ENCODE data around the gene FAM83C. TPM values are rescaled to one million over a fixed set of nuclear protein-coding genes. Genes with fewer than 3 reads are reported as not detected.

Gene FAM83C
- polyA plus RNA-seq, 3 donors, result not detected

GRCh38 chr20:35295058-35295457 lies 2.8 kb upstream of the FAM83C start:
- Histone ChIP-seq H4K20me1 (ENCODE audit: insufficient read depth, low read length) (no peaks in the 10 kb centered on the region), H3K4me1 (ENCODE audit: control insufficient read depth in 1 of 2, insufficient read depth in 2 of 2, low read length in 2 of 2) (no peaks in the 10 kb centered on the region), H3K9ac (ENCODE audit: insufficient read depth, low read length, poor library complexity, severe bottlenecking) (no peak overlapping the region), H3K27me3 (ENCODE audit: control insufficient read depth in 2 of 2, insufficient read depth in 2 of 2, low read length in 2 of 2) (no peaks in the 10 kb centered on the region), H3K4me2 (replicated peaks; ENCODE audit: extremely low read depth, low read length, poor library complexity, severe bottlenecking) (no peak overlapping the region), H3K36me3 (replicated peaks in 1 of 2; ENCODE audit: control insufficient read depth in 1 of 2, insufficient read depth in 2 of 2, low read length in 2 of 2) (no peaks in the 10 kb centered on the region), H3K9me3 (replicated peaks in 1 of 2; ENCODE audit: control insufficient read depth in 1 of 2, insufficient read depth in 1 of 2, low read length in 2 of 2) (no peaks in the 10 kb centered on the region), H3K4me3 (replicated peaks in 1 of 3; ENCODE audit: low read depth in 2 of 3, low read length in 3 of 3) (no peak overlapping the region), H3K79me2 (ENCODE audit: insufficient read depth, low read length) (no peaks in the 10 kb centered on the region), H3K27ac (ENCODE audit: low read depth in 1 of 2, low read length in 2 of 2) (no peak overlapping the region), H2AFZ (ENCODE audit: insufficient read depth, low read depth, low read length, poor library complexity, severe bottlenecking) (no peak overlapping the region)
- Mint-ChIP-seq H3K27me3 (ENCODE audit: low read depth in 3 of 3) (peaks cover 4 to 7% (median 5%) of the 10 kb centered on the region in 3 donors), H3K4me3 (no peak overlapping the region), H3K27ac (no peak overlapping the region), H3K4me1 (peaks cover 7% of the 10 kb centered on the region), H3K36me3 (no peaks in the 10 kb centered on the region), H3K9me3 (peaks cover 0 to 3% (median 0%) of the 10 kb centered on the region in 7 donors)
- DNase-seq, result no peak
- 83% methylated on average over 6 of the region's 8 CpGs for WGBS (ENCODE audit: insufficient coverage)
- TF ChIP-seq CTCF (IDR thresholded peaks at IDR 0.05), result no peak
- intact Hi-C loops (cut with micrococcal nuclease), result no loop called here

GRCh38 chr20:35294293-35294685 lies 2.1 kb upstream of the FAM83C start:
- no peak overlapping the region for H3K4me2 ChIP-seq (replicated peaks; ENCODE audit: extremely low read depth, low read length, poor library complexity, severe bottlenecking)
- H3K4me3 Mint-ChIP-seq, result no peak overlapping the region
- H3K27me3 ChIP-seq (ENCODE audit: control insufficient read depth in 2 of 2, insufficient read depth in 2 of 2, low read length in 2 of 2), result no peaks in the 10 kb centered on the region
- H3K36me3 ChIP-seq (replicated peaks in 1 of 2; ENCODE audit: control insufficient read depth in 1 of 2, insufficient read depth in 2 of 2, low read length in 2 of 2), result no peaks in the 10 kb centered on the region
- no peak for TF ChIP-seq CTCF (IDR thresholded peaks at IDR 0.05)
- H3K27ac ChIP-seq (ENCODE audit: low read depth in 1 of 2, low read length in 2 of 2), result no peak overlapping the region
- H3K4me1 Mint-ChIP-seq, result peaks cover 3% of the 10 kb centered on the region
- peaks cover 0 to 3% (median 0%) of the 10 kb centered on the region in 7 donors for H3K9me3 Mint-ChIP-seq
- intact Hi-C loops (cut with micrococcal nuclease), result no loop called here
- H2AFZ ChIP-seq (ENCODE audit: insufficient read depth, low read depth, low read length, poor library complexity, severe bottlenecking), result no peak overlapping the region
- H3K9ac ChIP-seq (ENCODE audit: insufficient read depth, low read length, poor library complexity, severe bottlenecking), result no peak overlapping the region
- 88% methylated on average over 2 of the region's 5 CpGs for WGBS (ENCODE audit: insufficient coverage)
- H3K36me3 Mint-ChIP-seq, result no peaks in the 10 kb centered on the region
- no peaks in the 10 kb centered on the region for H3K79me2 ChIP-seq (ENCODE audit: insufficient read depth, low read length)
- no peaks in the 10 kb centered on the region for H3K4me1 ChIP-seq (ENCODE audit: control insufficient read depth in 1 of 2, insufficient read depth in 2 of 2, low read length in 2 of 2)
- peaks cover 4 to 9% (median 5%) of the 10 kb centered on the region in 3 donors for H3K27me3 Mint-ChIP-seq (ENCODE audit: low read depth in 3 of 3)
- DNase-seq, result no peak
- H3K4me3 ChIP-seq (replicated peaks in 1 of 3; ENCODE audit: low read depth in 2 of 3, low read length in 3 of 3), result no peak overlapping the region
- H4K20me1 ChIP-seq (ENCODE audit: insufficient read depth, low read length), result no peaks in the 10 kb centered on the region
- no peaks in the 10 kb centered on the region for H3K9me3 ChIP-seq (replicated peaks in 1 of 2; ENCODE audit: control insufficient read depth in 1 of 2, insufficient read depth in 1 of 2, low read length in 2 of 2)
- no peak overlapping the region for H3K27ac Mint-ChIP-seq
